ENCODE measurements around the gene PSIP1. TPM values are rescaled to one million over a fixed set of nuclear protein-coding genes. Genes with fewer than 3 reads are reported as not detected.
A peak's percentile ranks its signal among the peaks of the same experiment; 100 is the strongest.

PSIP1 gene
- total RNA-seq, 1 experiment from 2014 or later, result 362 TPM

DNA sequence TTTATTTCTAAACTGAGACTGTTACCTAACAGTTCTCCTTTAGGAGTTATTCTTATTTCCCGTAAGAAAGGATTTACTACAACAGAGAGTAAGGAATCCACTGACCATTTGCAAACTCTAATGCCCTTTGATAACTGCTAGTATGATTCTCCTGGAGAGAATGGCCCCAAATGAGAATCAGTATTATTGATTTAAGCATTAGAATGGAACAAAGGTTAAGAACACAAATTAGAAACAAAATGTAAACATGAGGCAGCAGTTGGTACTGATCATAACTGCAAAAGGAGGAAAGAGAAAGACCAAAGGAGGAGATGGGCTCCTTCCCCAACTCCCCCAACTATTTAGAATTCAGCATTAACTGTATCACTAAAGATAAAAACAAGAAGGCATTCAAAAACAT, 30.7 kb downstream of the PSIP1 start:
- no peak overlapping the region for H3K23ac ChIP-seq (ENCODE audit: insufficient read length, low read depth, low read length)
- H3K56ac ChIP-seq (ENCODE audit: insufficient read length, low read depth, low read length), result no peak overlapping the region
- no peak overlapping the region for H2BK120ac ChIP-seq (ENCODE audit: low read depth, low read length, poor library complexity, severe bottlenecking)
- no peak overlapping the region for H3K9ac ChIP-seq (ENCODE audit: extremely low read depth, insufficient read length, low read length)
- Mint-ChIP-seq H3K4me3 (no peak overlapping the region), H3K36me3 (ENCODE audit: insufficient read depth in 1 of 3, low read depth in 3 of 3) (peaks cover 39 to 76% (median 73%) of the 10 kb centered on the region in 3 experiments; a peak in 6 of 7 replicates), H3K27ac (peak overlapping the region in 1 of 3 experiments; percentile 62; a peak in 4 of 7 replicates), H3K4me1 (peaks cover 9 to 20% of the 10 kb centered on the region in 2 experiments), H3K27me3 (ENCODE audit: low read depth) (no peaks in the 10 kb centered on the region), H3K9me3 (no peaks in the 10 kb centered on the region)
- no peak overlapping the region for H3K4me2 ChIP-seq (ENCODE audit: insufficient read depth, insufficient read length, low read length)
- no peak overlapping the region for H3K18ac ChIP-seq (ENCODE audit: insufficient read length, low read depth, low read length)
- no peak overlapping the region for H3K4ac ChIP-seq (ENCODE audit: low read depth, low read length)
- no peak overlapping the region for H3T11ph ChIP-seq (ENCODE audit: low read length)
- H4K91ac ChIP-seq (ENCODE audit: insufficient read length, low read depth, low read length), result no peak overlapping the region
- TF ChIP-seq, protein P1, sequence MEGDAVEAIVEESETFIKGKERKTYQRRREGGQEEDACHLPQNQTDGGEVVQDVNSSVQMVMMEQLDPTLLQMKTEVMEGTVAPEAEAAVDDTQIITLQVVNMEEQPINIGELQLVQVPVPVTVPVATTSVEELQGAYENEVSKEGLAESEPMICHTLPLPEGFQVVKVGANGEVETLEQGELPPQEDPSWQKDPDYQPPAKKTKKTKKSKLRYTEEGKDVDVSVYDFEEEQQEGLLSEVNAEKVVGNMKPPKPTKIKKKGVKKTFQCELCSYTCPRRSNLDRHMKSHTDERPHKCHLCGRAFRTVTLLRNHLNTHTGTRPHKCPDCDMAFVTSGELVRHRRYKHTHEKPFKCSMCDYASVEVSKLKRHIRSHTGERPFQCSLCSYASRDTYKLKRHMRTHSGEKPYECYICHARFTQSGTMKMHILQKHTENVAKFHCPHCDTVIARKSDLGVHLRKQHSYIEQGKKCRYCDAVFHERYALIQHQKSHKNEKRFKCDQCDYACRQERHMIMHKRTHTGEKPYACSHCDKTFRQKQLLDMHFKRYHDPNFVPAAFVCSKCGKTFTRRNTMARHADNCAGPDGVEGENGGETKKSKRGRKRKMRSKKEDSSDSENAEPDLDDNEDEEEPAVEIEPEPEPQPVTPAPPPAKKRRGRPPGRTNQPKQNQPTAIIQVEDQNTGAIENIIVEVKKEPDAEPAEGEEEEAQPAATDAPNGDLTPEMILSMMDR (conservative IDR thresholded peaks at IDR 0.05), result no peak
- DNase-seq, result no peak
- no peaks in the 10 kb centered on the region for H3K27me3 ChIP-seq (ENCODE audit: insufficient read depth, low read length)
- no peak overlapping the region for H4K5ac ChIP-seq (ENCODE audit: insufficient read length, low read depth, low read length)
- H3K9me3 ChIP-seq (ENCODE audit: control insufficient read depth, low read depth, low read length), result no peaks in the 10 kb centered on the region
- no CpG with 5 or more reads among the region's 1 CpG for WGBS (ENCODE audit: extremely low coverage, insufficient read length, low lambda C conversion rate)
- no peaks in the 10 kb centered on the region for H3K4me1 ChIP-seq (ENCODE audit: insufficient read depth, low read length)
- H3K79me1 ChIP-seq (ENCODE audit: insufficient read depth, low read depth, low read length, poor library complexity, severe bottlenecking), result peaks cover 2% of the 10 kb centered on the region
- H2BK15ac ChIP-seq (ENCODE audit: low read depth, low read length), result no peak overlapping the region
- no peak overlapping the region for H2BK5ac ChIP-seq (ENCODE audit: insufficient read length, low read length)
- H4K20me1 ChIP-seq (ENCODE audit: control insufficient read depth, insufficient read depth, insufficient read length), result no peaks in the 10 kb centered on the region
- H2AK5ac ChIP-seq (ENCODE audit: insufficient read length, low read length), result no peak overlapping the region
- no peak overlapping the region for H2AFZ ChIP-seq (ENCODE audit: low read length)
- no peak overlapping the region for H2BK12ac ChIP-seq (ENCODE audit: insufficient read length, low read depth, low read length)
- no peak overlapping the region for H3K27ac ChIP-seq (ENCODE audit: insufficient read length, low read depth, low read length)
- no peaks in the 10 kb centered on the region; the same call in 1 of the 2 replicates for H3K79me2 ChIP-seq (ENCODE audit: insufficient read depth, low read length)
- H2BK20ac ChIP-seq (ENCODE audit: low read depth, low read length, poor library complexity, severe bottlenecking), result no peak overlapping the region
- no peaks in the 10 kb centered on the region for H3K23me2 ChIP-seq (ENCODE audit: insufficient read length, low read depth, low read length, poor library complexity, severe bottlenecking)
- H4K8ac ChIP-seq (replicated peaks; ENCODE audit: insufficient read length, low read depth, low read length), result no peak overlapping the region
- H3K14ac ChIP-seq (ENCODE audit: insufficient read depth, low read length), result no peak overlapping the region
